Measurements from ENCODE around the gene KIAA1671. TPM values are rescaled to one million over a fixed set of nuclear protein-coding genes. Genes with fewer than 3 reads are reported as not detected.

The KIAA1671 gene
- total RNA-seq, 3 donors from 2014 or later, result 71.3 to 131 (median 88.9) TPM

GRCh38 chr22:24937114-24937513 is 15.4 kb upstream of the KIAA1671 start:
- peak in 1 of 3 donors; percentile 48 for DNase-seq
- Histone ChIP-seq H3K9me3 (no peaks in the 10 kb centered on the region), H3K36me3 (ENCODE audit: low read depth) (no peaks in the 10 kb centered on the region), H3K4me1 (ENCODE audit: low read depth) (no peaks in the 10 kb centered on the region), H3K4me3 (no peak overlapping the region)
- no peak for TF ChIP-seq CTCF (IDR thresholded peaks at IDR 0.05)
- intact Hi-C loops (cut with DNase I, micrococcal nuclease), result no loop called here
- peak; percentile 66 for ATAC-seq

- no peak overlapping the region for H3K4me3 ChIP-seq
- no peaks in the 10 kb centered on the region for H3K9me3 ChIP-seq
- no peaks in the 10 kb centered on the region for H3K36me3 ChIP-seq (ENCODE audit: low read depth)
- DNase-seq (peak in 1 of 3 donors; percentile 57), ATAC-seq (peak; percentile 82)
- intact Hi-C loops (cut with DNase I, micrococcal nuclease), result no loop called here
- TF ChIP-seq CTCF (IDR thresholded peaks at IDR 0.05), result peak; percentile 28
- no peaks in the 10 kb centered on the region for H3K4me1 ChIP-seq (ENCODE audit: low read depth)
Observed at GRCh38 chr22:24938741-24939341, 13.7 kb upstream of the KIAA1671 start.

GRCh38 chr22:24942301-24942700 is 10.2 kb upstream of the KIAA1671 start:
- no peaks in the 10 kb centered on the region for H3K36me3 ChIP-seq (ENCODE audit: low read depth)
- H3K4me1 ChIP-seq (ENCODE audit: low read depth), result peaks cover 3% of the 10 kb centered on the region
- no peak for DNase-seq
- no peak for ATAC-seq
- H3K4me3 ChIP-seq, result no peak overlapping the region
- no peaks in the 10 kb centered on the region for H3K9me3 ChIP-seq
- TF ChIP-seq CTCF (IDR thresholded peaks at IDR 0.05), result no peak
- intact Hi-C loops (cut with DNase I, micrococcal nuclease), result no loop called here

- DNase-seq, result no peak
- Histone ChIP-seq H3K9me3 (no peaks in the 10 kb centered on the region), H3K4me3 (no peak overlapping the region), H3K4me1 (ENCODE audit: low read depth) (peaks cover 3% of the 10 kb centered on the region), H3K36me3 (ENCODE audit: low read depth) (no peaks in the 10 kb centered on the region)
- intact Hi-C loops (cut with DNase I, micrococcal nuclease), result no loop called here
- no peak for TF ChIP-seq CTCF (IDR thresholded peaks at IDR 0.05)
- no peak for ATAC-seq
Observed at GRCh38 chr22:24944217-24944937, 8.1 kb upstream of the KIAA1671 start.

GRCh38 chr22:24945430-24945829 is 7.1 kb upstream of the KIAA1671 start:
- H3K36me3 ChIP-seq (ENCODE audit: low read depth), result no peaks in the 10 kb centered on the region
- H3K4me3 ChIP-seq, result no peak overlapping the region
- ATAC-seq, result no peak
- intact Hi-C loops (cut with DNase I, micrococcal nuclease), result no loop called here
- DNase-seq, result no peak
- no peaks in the 10 kb centered on the region for H3K9me3 ChIP-seq
- peaks cover 3% of the 10 kb centered on the region for H3K4me1 ChIP-seq (ENCODE audit: low read depth)
- TF ChIP-seq CTCF (IDR thresholded peaks at IDR 0.05), result no peak
